GM23338 (cell line): Measurements from ENCODE around the gene COX4I1.

Experiments used
- EZH2phosphoT487 ChIP-seq: fragments of 200-600 bp; sonication (generic); IDR thresholded peaks from one replicate; pipeline ENCODE4 v1.8.1; 2018; ENCODE audit warnings: antibody characterized with exemption; ENCODE audit not compliant: unreplicated experiment
- JUNB ChIP-seq: IDR thresholded peaks from one replicate; pipeline ENCODE4 v1.6.1; 2016; ENCODE audit warnings: antibody characterized with exemption; ENCODE audit not compliant: unreplicated experiment
- POLR2AphosphoS5 ChIP-seq: IDR thresholded peaks from 2 replicates; pipeline ENCODE4 v1.6.1; 2016; ENCODE audit warnings: antibody characterized with exemption, low read depth
- TF ChIP-seq, protein P1 (sequence below), 2 experiments: fragments of 200-600 bp in 1 of 2; sonication (generic) in 1 of 2; conservative IDR thresholded peaks; 2 replicates each; pipeline versions ENCODE4 v1.5.1 to v1.6.1; 2016 to 2017; ENCODE audit warnings: antibody characterized with exemption in 2 of 2, low read depth in 2 of 2, mild to moderate bottlenecking in 2 of 2, moderate library complexity in 1 of 2

GRCh38 chr16:85816159-85816558, 16.7 kb downstream of the COX4I1 start:
- TF ChIP-seq EZH2phosphoT487: no peak
- TF ChIP-seq, protein P1, sequence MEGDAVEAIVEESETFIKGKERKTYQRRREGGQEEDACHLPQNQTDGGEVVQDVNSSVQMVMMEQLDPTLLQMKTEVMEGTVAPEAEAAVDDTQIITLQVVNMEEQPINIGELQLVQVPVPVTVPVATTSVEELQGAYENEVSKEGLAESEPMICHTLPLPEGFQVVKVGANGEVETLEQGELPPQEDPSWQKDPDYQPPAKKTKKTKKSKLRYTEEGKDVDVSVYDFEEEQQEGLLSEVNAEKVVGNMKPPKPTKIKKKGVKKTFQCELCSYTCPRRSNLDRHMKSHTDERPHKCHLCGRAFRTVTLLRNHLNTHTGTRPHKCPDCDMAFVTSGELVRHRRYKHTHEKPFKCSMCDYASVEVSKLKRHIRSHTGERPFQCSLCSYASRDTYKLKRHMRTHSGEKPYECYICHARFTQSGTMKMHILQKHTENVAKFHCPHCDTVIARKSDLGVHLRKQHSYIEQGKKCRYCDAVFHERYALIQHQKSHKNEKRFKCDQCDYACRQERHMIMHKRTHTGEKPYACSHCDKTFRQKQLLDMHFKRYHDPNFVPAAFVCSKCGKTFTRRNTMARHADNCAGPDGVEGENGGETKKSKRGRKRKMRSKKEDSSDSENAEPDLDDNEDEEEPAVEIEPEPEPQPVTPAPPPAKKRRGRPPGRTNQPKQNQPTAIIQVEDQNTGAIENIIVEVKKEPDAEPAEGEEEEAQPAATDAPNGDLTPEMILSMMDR (conservative IDR thresholded peaks at IDR 0.05; ENCODE audit: low read depth in 2 of 2): no peak
- no peak for TF ChIP-seq JUNB
- TF ChIP-seq POLR2AphosphoS5: no peak
